Right lobe of liver (tissue), 4 donors: Measurements from ENCODE around the gene POLG2.
"Not testable (repeated sequence)": the region's sequence is repeated elsewhere in the genome, so short reads cannot be mapped to it uniquely, and the experiment has no call there.

ENCODE experiments used
- POLR2A ChIP-seq: fragments of 450-650 bp; IDR thresholded peaks from one replicate; pipeline ENCODE4 v1.6.1; 2017; ENCODE audit warnings: antibody characterized with exemption, mild to moderate bottlenecking
- TF ChIP-seq, protein P1 (sequence below), 4 donors: fragments of 200-600 bp in 3 of 4; fragments of 450-650 bp in 1 of 4; IDR thresholded peaks; one replicate each; pipeline versions ENCODE4 v1.5.1 to v1.8.0; 2016 to 2022; ENCODE audit warnings: antibody characterized with exemption in 4 of 4, mild to moderate bottlenecking in 2 of 4
- donor health status: DM: no; HTN: no; CAD: no.
- donor health status: DM: no; HTN: no; CAD: no.
- donor health status: DM: no; HTN: yes; CAD: no.

DNA sequence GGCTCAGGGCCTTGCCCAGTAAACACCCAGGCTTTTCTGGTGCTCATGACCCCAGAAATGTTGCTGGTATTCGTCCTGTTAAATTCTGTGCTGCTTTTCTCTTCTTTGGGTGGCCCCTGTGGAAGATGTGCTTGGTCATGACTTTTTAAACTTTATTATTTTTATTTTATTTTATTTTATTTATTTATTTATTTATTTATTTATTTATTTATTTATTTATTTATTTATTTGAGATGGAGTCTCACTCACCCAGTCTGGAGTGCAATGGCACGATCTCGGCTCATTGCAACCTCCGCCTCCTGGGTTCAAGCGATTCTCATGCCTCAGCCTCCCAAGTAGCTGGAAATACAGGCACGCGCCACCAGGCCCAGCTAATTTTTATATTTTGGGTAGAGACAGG is 37.0 kb downstream of the POLG2 start:
- TF ChIP-seq, protein P1, sequence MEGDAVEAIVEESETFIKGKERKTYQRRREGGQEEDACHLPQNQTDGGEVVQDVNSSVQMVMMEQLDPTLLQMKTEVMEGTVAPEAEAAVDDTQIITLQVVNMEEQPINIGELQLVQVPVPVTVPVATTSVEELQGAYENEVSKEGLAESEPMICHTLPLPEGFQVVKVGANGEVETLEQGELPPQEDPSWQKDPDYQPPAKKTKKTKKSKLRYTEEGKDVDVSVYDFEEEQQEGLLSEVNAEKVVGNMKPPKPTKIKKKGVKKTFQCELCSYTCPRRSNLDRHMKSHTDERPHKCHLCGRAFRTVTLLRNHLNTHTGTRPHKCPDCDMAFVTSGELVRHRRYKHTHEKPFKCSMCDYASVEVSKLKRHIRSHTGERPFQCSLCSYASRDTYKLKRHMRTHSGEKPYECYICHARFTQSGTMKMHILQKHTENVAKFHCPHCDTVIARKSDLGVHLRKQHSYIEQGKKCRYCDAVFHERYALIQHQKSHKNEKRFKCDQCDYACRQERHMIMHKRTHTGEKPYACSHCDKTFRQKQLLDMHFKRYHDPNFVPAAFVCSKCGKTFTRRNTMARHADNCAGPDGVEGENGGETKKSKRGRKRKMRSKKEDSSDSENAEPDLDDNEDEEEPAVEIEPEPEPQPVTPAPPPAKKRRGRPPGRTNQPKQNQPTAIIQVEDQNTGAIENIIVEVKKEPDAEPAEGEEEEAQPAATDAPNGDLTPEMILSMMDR (IDR thresholded peaks at IDR 0.05): not testable (repeated sequence)
- TF ChIP-seq POLR2A: not testable (repeated sequence)
